DND-41 (cell line): Measurements from ENCODE around the gene PAXIP1.
"Not testable (repeated sequence)": the region's sequence is repeated elsewhere in the genome, so short reads cannot be mapped to it uniquely, and the experiment has no call there.

Experiments used
- ATAC-seq: fragments of 200-7000 bp; cut with Tn5 transposase; 3 replicates; pipeline ENCODE4 v1.9.1; 2021; ENCODE audit warnings: low read depth; ENCODE audit not compliant: insufficient read depth
- DNase-seq: peaks from one replicate; pipeline ENCODE4 v3.0.0-alpha.2; 2020
- H2AFZ ChIP-seq: 2 replicates; pipeline ENCODE4 v1.6.0; 2012; ENCODE audit warnings: low read depth, low read length
- H3K27ac ChIP-seq: 2 replicates; pipeline ENCODE4 v1.5.1; 2012; ENCODE audit warnings: low read length, inconsistent platforms
- H3K27me3 ChIP-seq: fragments of 200-600 bp; sonication (generic); 2 replicates; pipeline ENCODE4 v1.6.0; 2012; ENCODE audit warnings: low read length, mild to moderate bottlenecking, inconsistent platforms; ENCODE audit not compliant: insufficient read depth, poor library complexity
- H3K36me3 ChIP-seq: 2 replicates; pipeline ENCODE4 v1.5.1; 2012; ENCODE audit warnings: low read length, inconsistent platforms; ENCODE audit not compliant: insufficient read depth
- H3K4me1 ChIP-seq: 2 replicates; pipeline ENCODE4 v1.5.1; 2012; ENCODE audit warnings: mild to moderate bottlenecking, low read length; ENCODE audit not compliant: insufficient read depth
- H3K4me2 ChIP-seq: 2 replicates; pipeline ENCODE4 v1.6.0; 2012; ENCODE audit warnings: mild to moderate bottlenecking, moderate library complexity, low read length, inconsistent platforms; ENCODE audit not compliant: insufficient read depth
- H3K4me3 ChIP-seq, 2 experiments: fragments of 200-600 bp in 1 of 2; shearing (Covaris generic) in 1 of 2; 2 replicates each; pipeline ENCODE4 v1.5.1; 2012 to 2016; ENCODE audit warnings: inconsistent platforms in 2 of 2, low read length in 2 of 2, mild to moderate bottlenecking in 2 of 2, low read depth in 1 of 2, moderate library complexity in 1 of 2
- H3K79me2 ChIP-seq: 2 replicates; pipeline ENCODE4 v1.6.0; 2012; ENCODE audit warnings: low read length, inconsistent platforms; ENCODE audit not compliant: insufficient read depth
- H3K9ac ChIP-seq: 2 replicates; pipeline ENCODE4 v1.6.0; 2012; ENCODE audit warnings: low read depth, mild to moderate bottlenecking, inconsistent platforms, low read length, moderate library complexity
- H3K9me3 ChIP-seq: 2 replicates; pipeline ENCODE4 v1.5.1; 2012; ENCODE audit warnings: low read length, moderate library complexity, mild to moderate bottlenecking, inconsistent platforms; ENCODE audit not compliant: insufficient read depth, severe bottlenecking
- H4K20me1 ChIP-seq: 2 replicates; pipeline ENCODE4 v1.6.0; 2012; ENCODE audit warnings: low read length; ENCODE audit not compliant: insufficient read depth
- EZH2 ChIP-seq: IDR thresholded peaks from 3 replicates; pipeline ENCODE4 v1.6.1; 2012; ENCODE audit warnings: borderline replicate concordance, low read depth, mild to moderate bottlenecking, moderate library complexity, low read length, inconsistent platforms; ENCODE audit not compliant: severe bottlenecking
- TF ChIP-seq, protein P1 (sequence below): IDR thresholded peaks from 2 replicates; pipeline ENCODE4 v1.5.1; 2012; ENCODE audit warnings: borderline replicate concordance, low read length, moderate library complexity, mild to moderate bottlenecking; ENCODE audit not compliant: poor library complexity, severe bottlenecking; ENCODE audit errors: extremely low read depth

PAXIP1 gene

DNA sequence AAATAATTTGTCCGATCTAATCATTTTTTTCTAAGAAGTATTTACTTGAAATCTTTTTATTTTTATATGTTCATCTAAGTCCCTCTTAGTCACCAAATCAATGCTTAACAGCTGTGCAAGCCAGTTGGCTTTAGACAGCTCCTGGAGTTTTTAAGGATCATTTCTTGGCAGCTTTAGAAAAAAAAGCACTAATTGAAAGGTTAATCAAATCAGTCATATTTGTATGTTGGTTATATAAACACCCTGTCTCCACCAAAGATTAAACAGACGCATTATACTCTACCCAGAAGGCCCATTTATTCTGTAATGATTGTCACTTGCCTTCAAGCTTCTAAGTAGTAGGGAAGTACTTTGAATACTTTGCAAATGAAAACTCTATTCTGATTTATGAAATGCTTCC, 60.2 kb downstream of the PAXIP1 start:
- Histone ChIP-seq H3K27ac (no peak overlapping the region), H3K4me3 (no peak overlapping the region), H4K20me1 (no peaks in the 10 kb centered on the region), H3K79me2 (no peaks in the 10 kb centered on the region), H3K4me1 (no peaks in the 10 kb centered on the region), H3K4me2 (no peak overlapping the region), H3K36me3 (peaks cover 55% of the 10 kb centered on the region), H3K27me3 (no peaks in the 10 kb centered on the region), H3K9me3 (no peaks in the 10 kb centered on the region), H3K9ac (no peak overlapping the region), H2AFZ (no peak overlapping the region)
- DNase-seq (no peak), ATAC-seq (no peak)
- TF ChIP-seq, protein P1, sequence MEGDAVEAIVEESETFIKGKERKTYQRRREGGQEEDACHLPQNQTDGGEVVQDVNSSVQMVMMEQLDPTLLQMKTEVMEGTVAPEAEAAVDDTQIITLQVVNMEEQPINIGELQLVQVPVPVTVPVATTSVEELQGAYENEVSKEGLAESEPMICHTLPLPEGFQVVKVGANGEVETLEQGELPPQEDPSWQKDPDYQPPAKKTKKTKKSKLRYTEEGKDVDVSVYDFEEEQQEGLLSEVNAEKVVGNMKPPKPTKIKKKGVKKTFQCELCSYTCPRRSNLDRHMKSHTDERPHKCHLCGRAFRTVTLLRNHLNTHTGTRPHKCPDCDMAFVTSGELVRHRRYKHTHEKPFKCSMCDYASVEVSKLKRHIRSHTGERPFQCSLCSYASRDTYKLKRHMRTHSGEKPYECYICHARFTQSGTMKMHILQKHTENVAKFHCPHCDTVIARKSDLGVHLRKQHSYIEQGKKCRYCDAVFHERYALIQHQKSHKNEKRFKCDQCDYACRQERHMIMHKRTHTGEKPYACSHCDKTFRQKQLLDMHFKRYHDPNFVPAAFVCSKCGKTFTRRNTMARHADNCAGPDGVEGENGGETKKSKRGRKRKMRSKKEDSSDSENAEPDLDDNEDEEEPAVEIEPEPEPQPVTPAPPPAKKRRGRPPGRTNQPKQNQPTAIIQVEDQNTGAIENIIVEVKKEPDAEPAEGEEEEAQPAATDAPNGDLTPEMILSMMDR = no peak
- TF ChIP-seq EZH2 = no peak

- ATAC-seq = no peak
- TF ChIP-seq, protein P1 = no peak
- no peak for TF ChIP-seq EZH2
- H3K79me2 ChIP-seq = no peaks in the 10 kb centered on the region
- no peaks in the 10 kb centered on the region for H3K4me1 ChIP-seq
- H3K4me3 ChIP-seq = no peak overlapping the region
- H3K36me3 ChIP-seq = peaks cover 15% of the 10 kb centered on the region; the same call in 1 of the 2 replicates
- H3K9me3 ChIP-seq = peaks cover 20% of the 10 kb centered on the region
- H3K27ac ChIP-seq = no peak overlapping the region
- no peak overlapping the region for H3K9ac ChIP-seq
- no peak overlapping the region for H2AFZ ChIP-seq
- no peaks in the 10 kb centered on the region for H4K20me1 ChIP-seq
- no peak overlapping the region for H3K4me2 ChIP-seq
- no peaks in the 10 kb centered on the region for H3K27me3 ChIP-seq
- DNase-seq = no peak
Measured at GRCh38 chr7:154937837-154938236, 65.1 kb downstream of the PAXIP1 start.

GRCh38 chr7:154934353-154934952, 68.5 kb downstream of the PAXIP1 start:
- peaks cover 24% of the 10 kb centered on the region for H3K9me3 ChIP-seq
- H4K20me1 ChIP-seq = not testable (repeated sequence)

GRCh38 chr7:154931906-154932305, 71.0 kb downstream of the PAXIP1 start:
- Histone ChIP-seq H3K4me1 (peaks cover 22% of the 10 kb centered on the region), H3K79me2 (peaks cover 6% of the 10 kb centered on the region; the same call in 1 of the 2 replicates), H4K20me1 (no peaks in the 10 kb centered on the region), H3K36me3 (0 out of 2 replicates have a peak, but pooled peaks cover 3% of the 10 kb centered on the region), H3K4me3 (no peak overlapping the region), H3K4me2 (no peak overlapping the region), H3K27me3 (no peaks in the 10 kb centered on the region), H3K27ac (no peak overlapping the region), H3K9me3 (peaks cover 24% of the 10 kb centered on the region), H2AFZ (no peak overlapping the region), H3K9ac (no peak overlapping the region)
- TF ChIP-seq, protein P1 = no peak
- TF ChIP-seq EZH2 = no peak
- no peak for DNase-seq
- ATAC-seq = no peak

More at GRCh38 chr7:154934353-154934952, 68.5 kb downstream of the PAXIP1 start:
- ATAC-seq, DNase-seq, H3K9ac ChIP-seq, H3K79me2 ChIP-seq, H3K27me3 ChIP-seq, H2AFZ ChIP-seq, H3K4me1 ChIP-seq, H3K36me3 ChIP-seq, H3K4me2 ChIP-seq, H3K27ac ChIP-seq: not testable (repeated sequence)
- H3K4me3 ChIP-seq = 0 out of 4 replicates have a peak overlapping the region, but pooled peaks of 1 of the 2 experiments have one; percentile 18
